HPDE6-E6E7 (cell line): ENCODE data around the gene OPN1SW.

Experiments used
- DNase-seq: peaks from one replicate; pipeline ENCODE4 v3.0.0; 2011; ENCODE audit warnings: missing footprints; ENCODE audit errors: extremely low spot score

Gene OPN1SW

GRCh38 chr7:128732521-128733277, 42.9 kb downstream of the OPN1SW start:
- DNase-seq, result no peak

GRCh38 chr7:128731184-128731583, 44.4 kb downstream of the OPN1SW start:
- no peak for DNase-seq

- no peak for DNase-seq
Observed at GRCh38 chr7:128729494-128729893, 46.1 kb downstream of the OPN1SW start.

- no peak for DNase-seq
Observed at GRCh38 chr7:128728598-128728997, 47.0 kb downstream of the OPN1SW start.

GRCh38 chr7:128727239-128727638, 48.4 kb downstream of the OPN1SW start:
- peak; percentile 57 for DNase-seq

GRCh38 chr7:128726737-128727072, 48.9 kb downstream of the OPN1SW start:
- DNase-seq, result no peak

- DNase-seq, result no peak
Observed at GRCh38 chr7:128726059-128726736, 49.4 kb downstream of the OPN1SW start.

GRCh38 chr7:128725531-128725930, 50.1 kb downstream of the OPN1SW start:
- no peak for DNase-seq

GRCh38 chr7:128724743-128725142, 50.9 kb downstream of the OPN1SW start:
- DNase-seq, result no peak
